A549 (cell line): ENCODE data around the gene CS. TPM values are rescaled to one million over a fixed set of nuclear protein-coding genes. Genes with fewer than 3 reads are reported as not detected.

Experiments
- ATAC-seq, 2 experiments: fragments of 200-7000 bp in 1 of 2; fragments of >200 bp in 1 of 2; cut with Nextera tagmentation in 1 of 2; cut with Tn5 transposase in 1 of 2; 3 replicates each; pipeline versions ENCODE4 v1.8.0 to v1.9.1; 2018 to 2020; ENCODE audit warnings: mild to moderate bottlenecking in 1 of 2, moderate library complexity in 1 of 2
- CTCF ChIA-PET: fragments of 300-600 bp; sonication (Branson Sonifier 250); formaldehyde crosslinking; extraction: SDS; loops from one replicate; lab custom pipeline; 2021; ENCODE audit warnings: antibody characterized with exemption, inconsistent platforms; lab: Yijun Ruan, JAX
- POLR2A ChIA-PET: fragments of 350-600 bp; formaldehyde crosslinking; extraction: SDS; loops from one replicate; lab custom pipeline; 2021; ENCODE audit warnings: antibody characterized with exemption, inconsistent platforms; lab: Yijun Ruan, JAX
- DNase-seq, 2 experiments: peaks; one replicate each; pipeline versions ENCODE4 v3.0.0 to v3.0.0-alpha.2; 2011 to 2016; ENCODE audit warnings: low read depth in 1 of 2, low spot score in 1 of 2
- FAIRE-seq: peaks from 2 replicates; lab custom pipeline; 2011; peaks lifted over from hg19 to GRCh38; lab: Jason Lieb, UNC
- H3K27ac ChIP-seq, 2 experiments: fragments of >200 bp; sonication (Bioruptor Twin); formaldehyde crosslinking; 3 replicates each; pipeline ENCODE4 v1.5.1; 2016 to 2017
- H3K4me1 ChIP-seq: fragments of >200 bp; sonication (Bioruptor Twin); formaldehyde crosslinking; 3 replicates; pipeline ENCODE4 v1.6.1; 2016
- H3K4me2 ChIP-seq: fragments of >200 bp; sonication (Bioruptor Twin); formaldehyde crosslinking; 3 replicates; pipeline ENCODE4 v1.6.1; 2016
- H3K4me3 ChIP-seq: fragments of >200 bp; sonication (Bioruptor Twin); formaldehyde crosslinking; 3 replicates; pipeline ENCODE4 v1.5.1; 2016
- H3K9me3 ChIP-seq: fragments of >200 bp; sonication (Bioruptor Twin); formaldehyde crosslinking; 3 replicates; pipeline ENCODE4 v1.6.1; 2016
- CBX2 ChIP-seq: fragments of 200-600 bp; sonication (generic); IDR thresholded peaks from 2 replicates; pipeline ENCODE4 v1.6.1; 2016; ENCODE audit warnings: low read depth, mild to moderate bottlenecking, borderline replicate concordance
- CBX8 ChIP-seq: fragments of 200-600 bp; sonication (generic); IDR thresholded peaks from 2 replicates; pipeline ENCODE4 v1.6.1; 2016
- CEBPB ChIP-seq, 2 experiments: fragments of >200 bp in 1 of 2; sonication (Bioruptor Twin) in 1 of 2; formaldehyde crosslinking in 1 of 2; IDR thresholded peaks; 2 replicates each; pipeline ENCODE4 v1.6.1; 2012 to 2016
- CHD4 ChIP-seq: fragments of 200-600 bp; sonication (generic); IDR thresholded peaks from 2 replicates; pipeline ENCODE4 v1.6.1; 2016; ENCODE audit warnings: antibody characterized with exemption, mild to moderate bottlenecking, borderline replicate concordance
- EHMT2 ChIP-seq: fragments of 200-600 bp; sonication (generic); IDR thresholded peaks from 2 replicates; pipeline ENCODE4 v1.6.1; 2016; ENCODE audit warnings: antibody characterized with exemption, low read depth, mild to moderate bottlenecking, moderate library complexity
- EP300 ChIP-seq, 2 experiments: fragments of >200 bp; sonication (Bioruptor Twin); formaldehyde crosslinking; IDR thresholded peaks; 2 replicates in 1 of 2; 3 replicates in 1 of 2; pipeline ENCODE4 v1.6.1; 2016 to 2017
- FOSB ChIP-seq: fragments of 250-450 bp; sonication (Bioruptor Pico); IDR thresholded peaks from 2 replicates; pipeline ENCODE4 v1.5.0; 2020; ENCODE audit warnings: mild to moderate bottlenecking, moderate library complexity
- FOSL2 ChIP-seq, 2 experiments: fragments of 450-650 bp in 1 of 2; fragments of >200 bp in 1 of 2; sonication (Bioruptor Twin) in 1 of 2; formaldehyde crosslinking; IDR thresholded peaks; 2 replicates each; pipeline versions ENCODE4 v1.5.0 to v1.6.1; 2016 to 2020; ENCODE audit warnings: mild to moderate bottlenecking in 1 of 2, moderate library complexity in 1 of 2
- HDAC2 ChIP-seq: fragments of 200-600 bp; sonication (generic); IDR thresholded peaks from 2 replicates; pipeline ENCODE4 v1.6.1; 2016
- HOXB13 ChIP-seq: fragments of 250-450 bp; sonication (Bioruptor Pico); IDR thresholded peaks from 2 replicates; pipeline ENCODE4 v1.5.0; 2020; ENCODE audit warnings: low read depth, mild to moderate bottlenecking, moderate library complexity
- HOXB5 ChIP-seq: fragments of 250-450 bp; sonication (Bioruptor Pico); IDR thresholded peaks from 2 replicates; pipeline ENCODE4 v1.5.0; 2020; ENCODE audit warnings: mild to moderate bottlenecking, moderate library complexity
- JUN ChIP-seq, 2 experiments: fragments of >200 bp; sonication (Bioruptor Twin); formaldehyde crosslinking; IDR thresholded peaks; 2 replicates in 1 of 2; 3 replicates in 1 of 2; pipeline ENCODE4 v1.6.1; 2016 to 2017
- KDM1A ChIP-seq: fragments of 200-600 bp; sonication (generic); IDR thresholded peaks from 2 replicates; pipeline ENCODE4 v1.6.1; 2016; ENCODE audit warnings: low read depth, mild to moderate bottlenecking
- MYC ChIP-seq: IDR thresholded peaks from 2 replicates; pipeline ENCODE4 v1.6.1; 2012; ENCODE audit warnings: mild to moderate bottlenecking, inconsistent platforms, low read length, improper control_type of control experiment, borderline replicate concordance
- PHF8 ChIP-seq: fragments of 200-600 bp; sonication (generic); IDR thresholded peaks from 2 replicates; pipeline ENCODE4 v1.6.1; 2016; ENCODE audit warnings: low read depth, mild to moderate bottlenecking, antibody characterized with exemption, moderate library complexity, borderline replicate concordance
- POLR2A ChIP-seq: IDR thresholded peaks from 2 replicates; pipeline ENCODE4 v1.6.1; 2012; ENCODE audit warnings: mild to moderate bottlenecking, low read length
- POLR2AphosphoS2 ChIP-seq: conservative IDR thresholded peaks from 2 replicates; pipeline ENCODE4 v1.6.1; 2012; ENCODE audit warnings: low read length, improper control_type of control experiment, inconsistent platforms
- RAD21 ChIP-seq, 2 experiments: fragments of >200 bp in 1 of 2; sonication (Bioruptor Twin) in 1 of 2; formaldehyde crosslinking in 1 of 2; IDR thresholded peaks in 1 of 2; conservative IDR thresholded peaks in 1 of 2; 2 replicates in 1 of 2; 3 replicates in 1 of 2; pipeline ENCODE4 v1.6.1; 2012 to 2018; ENCODE audit warnings: inconsistent platforms in 1 of 2
- RARB ChIP-seq: fragments of 250-450 bp; sonication (Bioruptor Pico); IDR thresholded peaks from 2 replicates; pipeline ENCODE4 v1.8.0; 2021; ENCODE audit warnings: mild to moderate bottlenecking, moderate library complexity
- SREBF2 ChIP-seq: fragments of 450-650 bp; IDR thresholded peaks from 2 replicates; pipeline ENCODE4 v1.6.1; 2014; ENCODE audit warnings: mild to moderate bottlenecking, moderate library complexity
- TFCP2L1 ChIP-seq: fragments of 250-450 bp; sonication (Bioruptor Pico); IDR thresholded peaks from 2 replicates; pipeline ENCODE4 v1.5.0; 2021; ENCODE audit warnings: mild to moderate bottlenecking
- ZC3H11A ChIP-seq: fragments of 450-650 bp; IDR thresholded peaks from 2 replicates; pipeline ENCODE4 v1.6.1; 2014; ENCODE audit warnings: antibody characterized with exemption, mild to moderate bottlenecking
- WGBS: methylation state at CpG from one replicate; pipeline ENCODE4 v1.1.6; 2017; ENCODE audit errors: missing lambda C conversion rate; 5-methylcytosine and 5-hydroxymethylcytosine counted together
- polyA plus RNA-seq, 4 experiments: library from polyadenylated mRNA; depleted of rRNA in 3 of 4; stranded (reverse); fragments of >200 nt; fragmentation: RNase III in 1 of 4; extraction: RNeasy Plus Mini Kit Qiagen cat#74134 plus additional on column Dnase treatment in 1 of 4; gene quantifications; 2 replicates in 3 of 4; 3 replicates in 1 of 4; pipeline ENCODE4 v1.2.3, GENCODE V29; 2011 to 2017
- TF ChIP-seq, protein P1 (sequence below): fragments of 200-600 bp; sonication (generic); IDR thresholded peaks from 2 replicates; pipeline ENCODE4 v1.6.1; 2016; ENCODE audit warnings: antibody characterized with exemption, mild to moderate bottlenecking, moderate library complexity
- TF ChIP-seq, protein P2 (sequence below): IDR thresholded peaks from 2 replicates; pipeline ENCODE4 v1.6.1; 2012
- TF ChIP-seq, protein P3 (sequence below): fragments of >200 bp; sonication (Bioruptor Twin); formaldehyde crosslinking; IDR thresholded peaks from 3 replicates; pipeline ENCODE4 v1.6.1; 2016
- TF ChIP-seq, protein P4 (sequence below): fragments of 150-350 bp; IDR thresholded peaks from 2 replicates; pipeline ENCODE4 v1.6.1; 2014; ENCODE audit warnings: low read depth, mild to moderate bottlenecking, low read length
- TF ChIP-seq, protein P5 (sequence below): fragments of 250-450 bp; sonication (Bioruptor Pico); IDR thresholded peaks from 2 replicates; pipeline ENCODE4 v1.5.0; 2021; ENCODE audit warnings: mild to moderate bottlenecking, moderate library complexity, borderline replicate concordance
- TF ChIP-seq, protein P6 (sequence below): fragments of >200 bp; sonication (Bioruptor Twin); formaldehyde crosslinking; IDR thresholded peaks from 3 replicates; pipeline ENCODE4 v1.5.1; 2016
- TF ChIP-seq, protein P7 (sequence below): fragments of >200 bp; sonication (Bioruptor Twin); formaldehyde crosslinking; IDR thresholded peaks from 2 replicates; pipeline ENCODE4 v1.6.1; 2016

The CS gene
- polyA plus RNA-seq, 2 of the 4 experiments (the other 2 are of a cell fraction) = 146 to 223 TPM

DNA sequence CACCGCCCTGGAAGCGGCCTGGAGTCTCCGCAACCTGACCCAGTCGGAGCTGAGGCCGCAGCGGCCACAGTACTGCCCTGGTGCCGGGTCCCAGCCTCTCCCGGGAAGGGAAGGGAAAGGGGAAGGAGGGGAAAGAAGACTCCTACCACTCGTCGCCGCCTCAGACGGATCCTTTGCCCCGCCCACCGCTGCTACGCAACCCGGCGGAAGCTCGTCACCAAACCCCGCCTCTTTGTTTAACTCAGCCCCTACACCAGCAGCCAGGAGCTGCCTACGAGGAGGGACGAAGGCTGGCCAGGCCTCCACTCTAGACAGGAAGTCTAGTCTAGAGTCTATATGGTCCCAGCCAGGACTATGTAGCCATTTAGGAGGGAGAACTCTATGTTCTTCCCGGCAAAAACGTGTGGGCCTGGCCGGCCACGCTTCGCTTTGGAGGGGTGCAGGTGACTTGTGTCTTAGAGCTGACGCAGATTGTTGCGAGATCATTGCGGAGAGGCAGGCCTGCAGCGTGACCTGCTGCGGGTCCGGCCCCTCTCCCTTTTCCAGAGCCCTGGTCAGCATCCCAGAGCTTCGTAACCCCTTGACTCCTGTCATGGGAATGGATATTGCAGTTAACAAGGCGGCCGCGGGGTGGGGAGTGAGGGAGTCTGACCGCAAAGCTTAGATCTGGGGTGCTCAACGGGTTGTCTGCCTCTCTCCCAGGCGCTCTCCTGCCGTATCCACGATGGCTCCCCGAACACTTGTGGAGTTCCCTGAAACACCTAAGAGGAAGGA lies 78.2 kb downstream of the CS start, which contains the start of gene RNF41:
TSS of gene RNF41 (minus strand) at position 166 of the 774 bp plus-strand sequence. CDS start 7,875 bp downstream, outside the sequence.
- no peak for FAIRE-seq
- ChIA-PET POLR2A (interaction anchor here (0.8 to 2.3 kb wide), 23 partner anchors 9 to 287 kb away, joined by 3 to 34 read pairs (median 5); partner anchors contain the start of genes ANKRD52, COQ10A, ESYT1 and PA2G4), CTCF (interaction anchor here (0.5 to 4.2 kb wide), 28 partner anchors 10 to 483 kb away, joined by 3 to 67 read pairs (median 4); partner anchors contain the start of genes ANKRD52, SMARCC2 and ZC3H10)
- 8% methylated on average over 33 of the region's 42 CpGs for WGBS
- H3K4me2 ChIP-seq = peak within 1 kb of the TSS; percentile 94
- ATAC-seq = peak; percentile 82 to 89
- peak; percentile 97 to 100 for DNase-seq
- peak within 1 kb of the TSS; percentile 71 for H3K4me3 ChIP-seq
- peak within 1 kb of the TSS; percentile 91 to 94 for H3K27ac ChIP-seq
- no peaks in the 10 kb centered on the region for H3K9me3 ChIP-seq
- H3K4me1 ChIP-seq = peaks cover 26% of the 10 kb centered on the region
- no peak for TF ChIP-seq TFCP2L1 (CRISPR knock-in tag)
- TF ChIP-seq HOXB13 (CRISPR knock-in tag) = no peak
- TF ChIP-seq, protein P1, sequence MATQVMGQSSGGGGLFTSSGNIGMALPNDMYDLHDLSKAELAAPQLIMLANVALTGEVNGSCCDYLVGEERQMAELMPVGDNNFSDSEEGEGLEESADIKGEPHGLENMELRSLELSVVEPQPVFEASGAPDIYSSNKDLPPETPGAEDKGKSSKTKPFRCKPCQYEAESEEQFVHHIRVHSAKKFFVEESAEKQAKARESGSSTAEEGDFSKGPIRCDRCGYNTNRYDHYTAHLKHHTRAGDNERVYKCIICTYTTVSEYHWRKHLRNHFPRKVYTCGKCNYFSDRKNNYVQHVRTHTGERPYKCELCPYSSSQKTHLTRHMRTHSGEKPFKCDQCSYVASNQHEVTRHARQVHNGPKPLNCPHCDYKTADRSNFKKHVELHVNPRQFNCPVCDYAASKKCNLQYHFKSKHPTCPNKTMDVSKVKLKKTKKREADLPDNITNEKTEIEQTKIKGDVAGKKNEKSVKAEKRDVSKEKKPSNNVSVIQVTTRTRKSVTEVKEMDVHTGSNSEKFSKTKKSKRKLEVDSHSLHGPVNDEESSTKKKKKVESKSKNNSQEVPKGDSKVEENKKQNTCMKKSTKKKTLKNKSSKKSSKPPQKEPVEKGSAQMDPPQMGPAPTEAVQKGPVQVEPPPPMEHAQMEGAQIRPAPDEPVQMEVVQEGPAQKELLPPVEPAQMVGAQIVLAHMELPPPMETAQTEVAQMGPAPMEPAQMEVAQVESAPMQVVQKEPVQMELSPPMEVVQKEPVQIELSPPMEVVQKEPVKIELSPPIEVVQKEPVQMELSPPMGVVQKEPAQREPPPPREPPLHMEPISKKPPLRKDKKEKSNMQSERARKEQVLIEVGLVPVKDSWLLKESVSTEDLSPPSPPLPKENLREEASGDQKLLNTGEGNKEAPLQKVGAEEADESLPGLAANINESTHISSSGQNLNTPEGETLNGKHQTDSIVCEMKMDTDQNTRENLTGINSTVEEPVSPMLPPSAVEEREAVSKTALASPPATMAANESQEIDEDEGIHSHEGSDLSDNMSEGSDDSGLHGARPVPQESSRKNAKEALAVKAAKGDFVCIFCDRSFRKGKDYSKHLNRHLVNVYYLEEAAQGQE = no peak
- no peak for TF ChIP-seq HDAC2
- TF ChIP-seq, protein P2, sequence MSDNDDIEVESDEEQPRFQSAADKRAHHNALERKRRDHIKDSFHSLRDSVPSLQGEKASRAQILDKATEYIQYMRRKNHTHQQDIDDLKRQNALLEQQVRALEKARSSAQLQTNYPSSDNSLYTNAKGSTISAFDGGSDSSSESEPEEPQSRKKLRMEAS = peak; percentile 64
- TF ChIP-seq JUN (IDR thresholded peaks at IDR 0.05) = peak; percentile 80 to 84
- TF ChIP-seq FOSB (CRISPR knock-in tag) = no peak
- no peak for TF ChIP-seq CBX8
- no peak for TF ChIP-seq ZC3H11A
- TF ChIP-seq RAD21 (conservative IDR thresholded peaks at IDR 0.05 in 1 of 2, IDR thresholded peaks at IDR 0.05 in 1 of 2) = no peak
- TF ChIP-seq, protein P3, sequence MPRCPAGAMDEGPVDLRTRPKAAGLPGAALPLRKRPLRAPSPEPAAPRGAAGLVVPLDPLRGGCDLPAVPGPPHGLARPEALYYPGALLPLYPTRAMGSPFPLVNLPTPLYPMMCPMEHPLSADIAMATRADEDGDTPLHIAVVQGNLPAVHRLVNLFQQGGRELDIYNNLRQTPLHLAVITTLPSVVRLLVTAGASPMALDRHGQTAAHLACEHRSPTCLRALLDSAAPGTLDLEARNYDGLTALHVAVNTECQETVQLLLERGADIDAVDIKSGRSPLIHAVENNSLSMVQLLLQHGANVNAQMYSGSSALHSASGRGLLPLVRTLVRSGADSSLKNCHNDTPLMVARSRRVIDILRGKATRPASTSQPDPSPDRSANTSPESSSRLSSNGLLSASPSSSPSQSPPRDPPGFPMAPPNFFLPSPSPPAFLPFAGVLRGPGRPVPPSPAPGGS = peak; percentile 93; the same call in 1 of the 3 replicates
- TF ChIP-seq, protein P4, sequence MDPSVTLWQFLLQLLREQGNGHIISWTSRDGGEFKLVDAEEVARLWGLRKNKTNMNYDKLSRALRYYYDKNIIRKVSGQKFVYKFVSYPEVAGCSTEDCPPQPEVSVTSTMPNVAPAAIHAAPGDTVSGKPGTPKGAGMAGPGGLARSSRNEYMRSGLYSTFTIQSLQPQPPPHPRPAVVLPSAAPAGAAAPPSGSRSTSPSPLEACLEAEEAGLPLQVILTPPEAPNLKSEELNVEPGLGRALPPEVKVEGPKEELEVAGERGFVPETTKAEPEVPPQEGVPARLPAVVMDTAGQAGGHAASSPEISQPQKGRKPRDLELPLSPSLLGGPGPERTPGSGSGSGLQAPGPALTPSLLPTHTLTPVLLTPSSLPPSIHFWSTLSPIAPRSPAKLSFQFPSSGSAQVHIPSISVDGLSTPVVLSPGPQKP = no peak
- TF ChIP-seq PHF8 = peak; percentile 85; the same call in 1 of the 2 replicates
- TF ChIP-seq, protein P5, sequence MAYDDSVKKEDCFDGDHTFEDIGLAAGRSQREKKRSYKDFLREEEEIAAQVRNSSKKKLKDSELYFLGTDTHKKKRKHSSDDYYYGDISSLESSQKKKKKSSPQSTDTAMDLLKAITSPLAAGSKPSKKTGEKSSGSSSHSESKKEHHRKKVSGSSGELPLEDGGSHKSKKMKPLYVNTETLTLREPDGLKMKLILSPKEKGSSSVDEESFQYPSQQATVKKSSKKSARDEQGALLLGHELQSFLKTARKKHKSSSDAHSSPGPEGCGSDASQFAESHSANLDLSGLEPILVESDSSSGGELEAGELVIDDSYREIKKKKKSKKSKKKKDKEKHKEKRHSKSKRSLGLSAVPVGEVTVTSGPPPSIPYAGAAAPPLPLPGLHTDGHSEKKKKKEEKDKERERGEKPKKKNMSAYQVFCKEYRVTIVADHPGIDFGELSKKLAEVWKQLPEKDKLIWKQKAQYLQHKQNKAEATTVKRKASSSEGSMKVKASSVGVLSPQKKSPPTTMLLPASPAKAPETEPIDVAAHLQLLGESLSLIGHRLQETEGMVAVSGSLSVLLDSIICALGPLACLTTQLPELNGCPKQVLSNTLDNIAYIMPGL (CRISPR knock-in tag) = no peak
- TF ChIP-seq, protein P6, sequence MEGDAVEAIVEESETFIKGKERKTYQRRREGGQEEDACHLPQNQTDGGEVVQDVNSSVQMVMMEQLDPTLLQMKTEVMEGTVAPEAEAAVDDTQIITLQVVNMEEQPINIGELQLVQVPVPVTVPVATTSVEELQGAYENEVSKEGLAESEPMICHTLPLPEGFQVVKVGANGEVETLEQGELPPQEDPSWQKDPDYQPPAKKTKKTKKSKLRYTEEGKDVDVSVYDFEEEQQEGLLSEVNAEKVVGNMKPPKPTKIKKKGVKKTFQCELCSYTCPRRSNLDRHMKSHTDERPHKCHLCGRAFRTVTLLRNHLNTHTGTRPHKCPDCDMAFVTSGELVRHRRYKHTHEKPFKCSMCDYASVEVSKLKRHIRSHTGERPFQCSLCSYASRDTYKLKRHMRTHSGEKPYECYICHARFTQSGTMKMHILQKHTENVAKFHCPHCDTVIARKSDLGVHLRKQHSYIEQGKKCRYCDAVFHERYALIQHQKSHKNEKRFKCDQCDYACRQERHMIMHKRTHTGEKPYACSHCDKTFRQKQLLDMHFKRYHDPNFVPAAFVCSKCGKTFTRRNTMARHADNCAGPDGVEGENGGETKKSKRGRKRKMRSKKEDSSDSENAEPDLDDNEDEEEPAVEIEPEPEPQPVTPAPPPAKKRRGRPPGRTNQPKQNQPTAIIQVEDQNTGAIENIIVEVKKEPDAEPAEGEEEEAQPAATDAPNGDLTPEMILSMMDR = no peak
- TF ChIP-seq HOXB5 = peak; percentile 24; the same call in 1 of the 2 replicates
- TF ChIP-seq FOSL2 (IDR thresholded peaks at IDR 0.05) = no peak
- no peak for TF ChIP-seq FOSL2 (CRISPR knock-in tag; IDR thresholded peaks at IDR 0.05)
- TF ChIP-seq EHMT2 = no peak
- TF ChIP-seq SREBF2 = no peak
- peak; percentile 74 for TF ChIP-seq POLR2A
- no peak for TF ChIP-seq KDM1A
- TF ChIP-seq RARB (CRISPR knock-in tag) = no peak
- TF ChIP-seq, protein P7, sequence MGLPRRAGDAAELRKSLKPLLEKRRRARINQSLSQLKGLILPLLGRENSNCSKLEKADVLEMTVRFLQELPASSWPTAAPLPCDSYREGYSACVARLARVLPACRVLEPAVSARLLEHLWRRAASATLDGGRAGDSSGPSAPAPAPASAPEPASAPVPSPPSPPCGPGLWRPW = no peak
- peak; percentile 59; the same call in 1 of the 2 replicates for TF ChIP-seq MYC
- TF ChIP-seq CEBPB (IDR thresholded peaks at IDR 0.05) = 0 out of 4 replicates have a peak, but pooled peaks of 1 of the 2 experiments have one; percentile 19
- no peak for TF ChIP-seq CHD4
- no peak for TF ChIP-seq POLR2AphosphoS2
- no peak for TF ChIP-seq EP300 (IDR thresholded peaks at IDR 0.05)
- no peak for TF ChIP-seq CBX2
